GM13976 (cell line): ENCODE measurements around the gene MRPS33.

ENCODE experiments used
- DNase-seq: peaks from one replicate; pipeline ENCODE4 v3.0.0; 2012; ENCODE audit warnings: low spot score
- in situ Hi-C: fragments of 300-500 bp; cut with MboI; formaldehyde crosslinking; loops from one replicate; pipeline ENCODE4 v1.12.0; 2022; ENCODE audit warnings: low sequenced_read_pairs, mixed read lengths, inconsistent platforms; ENCODE audit not compliant: unreplicated experiment
- TF ChIP-seq, protein P1 (sequence below): IDR thresholded peaks from 2 replicates; pipeline ENCODE4 v1.5.1; 2012; ENCODE audit warnings: borderline replicate concordance, mild to moderate bottlenecking; ENCODE audit not compliant: insufficient read depth; ENCODE audit errors: extremely low read depth, missing control alignments, control extremely low read depth

The MRPS33 gene

DNA sequence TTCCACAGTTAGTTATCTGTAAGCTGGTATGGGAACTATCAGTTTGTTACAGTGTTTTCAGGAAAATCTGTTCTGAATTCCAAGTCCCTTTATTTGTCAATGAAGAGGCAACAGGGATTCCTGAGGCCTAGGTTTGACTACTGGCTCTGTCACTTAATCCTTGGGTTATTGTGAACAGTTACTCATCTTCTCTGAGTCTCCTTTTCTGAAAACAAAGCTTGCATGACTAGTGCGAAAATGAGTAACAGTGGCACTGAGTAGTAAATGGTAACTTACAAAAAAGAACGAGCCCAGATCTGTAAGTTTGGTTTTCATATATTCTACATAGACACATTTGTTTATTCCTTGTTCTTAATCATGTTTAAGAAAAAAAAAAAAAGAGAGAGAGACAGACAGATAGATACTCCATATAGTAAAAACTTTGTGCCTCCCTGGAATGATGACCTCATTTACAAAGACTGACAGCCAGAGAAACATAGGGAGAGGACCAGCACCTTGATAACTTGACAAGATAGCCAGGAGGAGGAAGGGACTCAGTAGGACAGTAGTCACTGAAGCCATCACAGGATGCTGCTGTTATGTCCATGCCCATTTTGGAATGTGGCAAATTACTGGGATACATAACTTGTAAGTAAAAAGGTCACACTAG lies 1.9 kb downstream of the MRPS33 start:
- TF ChIP-seq, protein P1, sequence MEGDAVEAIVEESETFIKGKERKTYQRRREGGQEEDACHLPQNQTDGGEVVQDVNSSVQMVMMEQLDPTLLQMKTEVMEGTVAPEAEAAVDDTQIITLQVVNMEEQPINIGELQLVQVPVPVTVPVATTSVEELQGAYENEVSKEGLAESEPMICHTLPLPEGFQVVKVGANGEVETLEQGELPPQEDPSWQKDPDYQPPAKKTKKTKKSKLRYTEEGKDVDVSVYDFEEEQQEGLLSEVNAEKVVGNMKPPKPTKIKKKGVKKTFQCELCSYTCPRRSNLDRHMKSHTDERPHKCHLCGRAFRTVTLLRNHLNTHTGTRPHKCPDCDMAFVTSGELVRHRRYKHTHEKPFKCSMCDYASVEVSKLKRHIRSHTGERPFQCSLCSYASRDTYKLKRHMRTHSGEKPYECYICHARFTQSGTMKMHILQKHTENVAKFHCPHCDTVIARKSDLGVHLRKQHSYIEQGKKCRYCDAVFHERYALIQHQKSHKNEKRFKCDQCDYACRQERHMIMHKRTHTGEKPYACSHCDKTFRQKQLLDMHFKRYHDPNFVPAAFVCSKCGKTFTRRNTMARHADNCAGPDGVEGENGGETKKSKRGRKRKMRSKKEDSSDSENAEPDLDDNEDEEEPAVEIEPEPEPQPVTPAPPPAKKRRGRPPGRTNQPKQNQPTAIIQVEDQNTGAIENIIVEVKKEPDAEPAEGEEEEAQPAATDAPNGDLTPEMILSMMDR = no peak
- DNase-seq = no peak
- in situ Hi-C loops = loop anchor here (25.0 kb wide), 1 partner anchor 501 kb away; no protein-coding TSS in a partner anchor

- in situ Hi-C loops = loop anchor here (25.0 kb wide), 1 partner anchor 500 kb away; no protein-coding TSS in a partner anchor
- TF ChIP-seq, protein P1 = peak; percentile 73
- peak; percentile 38 for DNase-seq
These were observed 2.6 kb downstream of the MRPS33 start for GRCh38 chr7:141012044-141012685.

DNA sequence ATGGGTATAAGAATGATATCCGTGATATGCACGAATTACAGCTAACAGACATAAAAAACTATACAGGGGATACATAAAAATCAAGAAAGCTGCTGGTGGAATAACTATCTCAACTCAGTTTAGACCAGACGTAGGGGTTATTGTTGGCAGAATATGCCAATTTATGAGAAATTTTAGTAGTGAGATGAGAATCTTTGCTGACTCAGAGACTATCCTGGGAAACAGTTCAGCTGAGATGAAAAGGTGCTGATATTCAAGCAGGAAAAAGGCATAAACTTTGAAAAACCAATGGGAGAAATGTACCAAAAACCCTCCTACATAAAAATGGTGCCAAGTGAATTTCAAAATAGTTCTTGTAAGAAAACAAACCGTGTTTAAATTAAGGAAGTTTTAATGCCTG lies 3.3 kb downstream of the MRPS33 start:
- in situ Hi-C loops = loop anchor here (25.0 kb wide), 1 partner anchor 499 kb away; no protein-coding TSS in a partner anchor
- TF ChIP-seq, protein P1 = no peak
- no peak for DNase-seq

DNA sequence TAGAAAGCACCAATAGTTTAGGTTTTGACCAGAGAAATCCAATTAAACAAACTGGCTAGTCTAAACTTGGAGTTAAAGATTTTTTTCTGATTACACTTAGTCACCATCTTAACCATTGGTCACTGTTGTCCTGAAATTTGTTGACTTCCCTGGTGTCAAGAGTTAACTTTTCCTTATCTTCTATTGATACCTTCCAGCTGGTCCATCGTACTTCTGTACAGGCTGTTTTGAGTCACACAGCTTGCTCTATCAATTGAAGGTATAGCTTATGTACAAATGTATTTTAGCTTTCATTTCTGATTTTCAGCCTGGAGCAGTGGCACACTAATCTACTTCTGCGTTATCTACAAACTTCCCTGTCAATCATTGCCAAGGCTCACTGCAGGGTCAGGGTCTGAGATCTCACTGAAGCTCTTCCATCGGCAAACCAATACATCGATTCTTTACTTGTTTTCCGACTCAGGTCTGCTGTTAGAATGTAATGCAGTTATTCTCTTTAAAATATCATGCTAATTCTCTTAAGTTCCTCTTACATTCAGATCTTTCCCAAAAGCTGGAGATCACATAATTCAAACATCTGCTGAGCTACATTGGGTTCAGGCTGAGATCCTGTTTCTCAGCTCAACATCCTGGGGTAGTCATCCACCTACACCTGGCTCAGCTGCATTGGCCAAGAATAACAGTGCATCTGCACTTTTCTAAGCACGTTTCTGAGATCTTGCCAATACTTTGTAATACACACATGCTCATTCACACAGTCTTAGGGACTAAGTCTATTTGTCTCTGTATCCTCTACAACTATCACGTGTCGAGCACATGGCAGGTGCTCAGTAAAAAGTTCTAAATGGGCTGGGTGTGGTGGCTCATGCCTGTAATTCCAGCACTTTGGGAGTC lies 11.3 kb downstream of the MRPS33 start:
- no peak for DNase-seq
- TF ChIP-seq, protein P1 = no peak
- in situ Hi-C loops = loop anchor here (25.0 kb wide), 1 partner anchor 491 kb away; no protein-coding TSS in a partner anchor

DNA sequence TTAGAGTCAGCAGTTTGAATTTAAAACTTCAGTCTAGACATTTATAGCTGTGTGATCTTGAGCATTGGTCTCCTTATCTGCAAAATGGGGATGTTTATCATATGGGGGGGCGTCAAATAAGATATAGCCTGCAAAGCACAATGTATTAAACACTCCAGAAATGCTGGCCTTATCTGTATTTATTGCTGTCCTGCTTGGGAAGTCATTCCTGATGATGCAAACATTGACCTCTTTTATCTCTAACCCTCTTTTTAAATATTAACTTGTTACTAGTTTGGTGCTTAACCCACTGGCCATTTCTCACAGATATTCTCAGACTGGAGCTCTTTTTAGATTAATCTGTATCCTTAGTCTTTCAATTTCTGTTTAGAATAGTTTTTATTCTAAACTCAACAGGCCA lies 13.2 kb downstream of the MRPS33 start:
- DNase-seq = no peak
- TF ChIP-seq, protein P1 = no peak
- in situ Hi-C loops = loop anchor here (25.0 kb wide), 1 partner anchor 489 kb away; no protein-coding TSS in a partner anchor

GRCh38 chr7:141001122-141001521 lies 13.6 kb downstream of the MRPS33 start:
- no peak for DNase-seq
- in situ Hi-C loops = loop anchor here (25.0 kb wide), 1 partner anchor 489 kb away; no protein-coding TSS in a partner anchor
- TF ChIP-seq, protein P1 = no peak
